HepG2 (cell line): ENCODE measurements around the gene HOXA7. TPM values are rescaled to one million over a fixed set of nuclear protein-coding genes. Genes with fewer than 3 reads are reported as not detected.

Source experiments
- ATRX ChIP-seq: sonication (generic); formaldehyde crosslinking; IDR thresholded peaks from 2 replicates; pipeline ENCODE4 v1.4.0; 2020; ENCODE audit warnings: missing genetic modification reagents, borderline replicate concordance
- BCL6 ChIP-seq: IDR thresholded peaks from 2 replicates; pipeline ENCODE4 v1.6.1; 2016; ENCODE audit warnings: missing genetic modification reagents, missing compliant biosample characterization
- EHMT2 ChIP-seq: fragments of 200-600 bp; sonication (generic); IDR thresholded peaks from 2 replicates; pipeline ENCODE4 v1.7.0; 2017; ENCODE audit warnings: antibody characterized with exemption, low read depth, low read length, borderline replicate concordance
- HOXA7 ChIP-seq: sonication (generic); formaldehyde crosslinking; IDR thresholded peaks from 2 replicates; pipeline ENCODE4 v1.8.1; 2022; ENCODE audit warnings: mild to moderate bottlenecking, missing genetic modification reagents, moderate library complexity
- RAD21 ChIP-seq: fragments of 450-650 bp; formaldehyde crosslinking; IDR thresholded peaks from 2 replicates; pipeline ENCODE4 v1.5.0; 2020; ENCODE audit warnings: mild to moderate bottlenecking
- RBM39 ChIP-seq: fragments of 200-400 bp; formaldehyde crosslinking; IDR thresholded peaks from one replicate; pipeline ENCODE4 v1.6.1; 2018; ENCODE audit warnings: antibody characterized with exemption, mild to moderate bottlenecking, low read depth, low read length; ENCODE audit not compliant: poor library complexity, severe bottlenecking
- RELA ChIP-seq: sonication (generic); formaldehyde crosslinking; IDR thresholded peaks from 2 replicates; pipeline ENCODE4 v1.4.0; 2020; ENCODE audit warnings: missing genetic modification reagents
- RFX3 ChIP-seq: IDR thresholded peaks from 2 replicates; pipeline ENCODE4 v1.6.1; 2016; ENCODE audit warnings: missing biosample characterization, missing genetic modification reagents
- RNF2 ChIP-seq: fragments of 450-650 bp; conservative IDR thresholded peaks from 2 replicates; pipeline ENCODE4 v1.6.1; 2016; ENCODE audit warnings: low read depth
- RXRA ChIP-seq: sonication (generic); formaldehyde crosslinking; IDR thresholded peaks from 2 replicates; pipeline ENCODE4 v1.5.1; 2020; ENCODE audit warnings: missing genetic modification reagents
- U2AF2 ChIP-seq: fragments of 200-400 bp; formaldehyde crosslinking; IDR thresholded peaks from 2 replicates; pipeline ENCODE4 v1.6.1; 2017; ENCODE audit warnings: low read depth, mild to moderate bottlenecking, low read length
- ZNF468 ChIP-seq: sonication (generic); formaldehyde crosslinking; IDR thresholded peaks from 2 replicates; pipeline ENCODE4 v1.8.0; 2022; ENCODE audit warnings: mild to moderate bottlenecking, moderate library complexity, missing genetic modification reagents
- ZNF605 ChIP-seq: sonication (generic); formaldehyde crosslinking; IDR thresholded peaks from 2 replicates; pipeline ENCODE4 v1.8.0; 2022; ENCODE audit warnings: mild to moderate bottlenecking, missing genetic modification reagents
- ZNF615 ChIP-seq: sonication (generic); formaldehyde crosslinking; IDR thresholded peaks from 2 replicates; pipeline ENCODE4 v1.5.0; 2020; ENCODE audit warnings: mild to moderate bottlenecking, missing genetic modification reagents, borderline replicate concordance
- ZNF75D ChIP-seq: sonication (generic); formaldehyde crosslinking; IDR thresholded peaks from 2 replicates; pipeline ENCODE4 v1.8.1; 2023; ENCODE audit warnings: missing genetic modification reagents, mild to moderate bottlenecking, borderline replicate concordance
- ZNF766 ChIP-seq: sonication (generic); formaldehyde crosslinking; IDR thresholded peaks from 2 replicates; pipeline ENCODE4 v1.5.0; 2020; ENCODE audit warnings: missing genetic modification reagents, borderline replicate concordance
- polyA plus RNA-seq, 8 experiments: library from polyadenylated mRNA; depleted of rRNA in 3 of 8; stranded (reverse) in 7 of 8; unstranded in 1 of 8; fragments of >200 nt; fragmentation: Illumina TruSeq in 4 of 8; extraction: Trizol in 4 of 8; gene quantifications; 2 replicates each; pipeline versions ENCODE4 v1.2.1 to v1.2.3, GENCODE V29; 2011 to 2016; ENCODE audit warnings: low read depth in 4 of 8, missing spikeins in 1 of 8, mixed read lengths in 1 of 8; ENCODE audit not compliant: insufficient read depth in 1 of 8
- total RNA-seq, 5 experiments: library from RNA; depleted of rRNA; stranded (reverse); fragments of >200 nt; fragmentation: Illumina TruSeq; extraction: Trizol; gene quantifications; 2 replicates each; pipeline ENCODE4 v1.2.3, GENCODE V29; 2016; ENCODE audit warnings: low read depth in 1 of 5
- TF ChIP-seq, protein P1 (sequence below): IDR thresholded peaks from 2 replicates; pipeline ENCODE4 v1.6.1; 2016; ENCODE audit warnings: missing compliant biosample characterization, missing genetic modification reagents, borderline replicate concordance
- TF ChIP-seq, protein P2 (sequence below): sonication (generic); formaldehyde crosslinking; IDR thresholded peaks from 2 replicates; pipeline ENCODE4 v1.4.0; 2020; ENCODE audit warnings: missing genetic modification reagents, borderline replicate concordance
- TF ChIP-seq, protein P3 (sequence below): sonication (generic); formaldehyde crosslinking; IDR thresholded peaks from 2 replicates; pipeline ENCODE4 v1.9.0; 2021; ENCODE audit warnings: missing genetic modification reagents, mild to moderate bottlenecking, borderline replicate concordance

HOXA7 gene
- total and polyA plus RNA-seq, 2 of the 13 experiments (the other 11 are each of a cell fraction or from before 2014, with no cell fraction given), result 0.05 TPM; not detected in 1

DNA sequence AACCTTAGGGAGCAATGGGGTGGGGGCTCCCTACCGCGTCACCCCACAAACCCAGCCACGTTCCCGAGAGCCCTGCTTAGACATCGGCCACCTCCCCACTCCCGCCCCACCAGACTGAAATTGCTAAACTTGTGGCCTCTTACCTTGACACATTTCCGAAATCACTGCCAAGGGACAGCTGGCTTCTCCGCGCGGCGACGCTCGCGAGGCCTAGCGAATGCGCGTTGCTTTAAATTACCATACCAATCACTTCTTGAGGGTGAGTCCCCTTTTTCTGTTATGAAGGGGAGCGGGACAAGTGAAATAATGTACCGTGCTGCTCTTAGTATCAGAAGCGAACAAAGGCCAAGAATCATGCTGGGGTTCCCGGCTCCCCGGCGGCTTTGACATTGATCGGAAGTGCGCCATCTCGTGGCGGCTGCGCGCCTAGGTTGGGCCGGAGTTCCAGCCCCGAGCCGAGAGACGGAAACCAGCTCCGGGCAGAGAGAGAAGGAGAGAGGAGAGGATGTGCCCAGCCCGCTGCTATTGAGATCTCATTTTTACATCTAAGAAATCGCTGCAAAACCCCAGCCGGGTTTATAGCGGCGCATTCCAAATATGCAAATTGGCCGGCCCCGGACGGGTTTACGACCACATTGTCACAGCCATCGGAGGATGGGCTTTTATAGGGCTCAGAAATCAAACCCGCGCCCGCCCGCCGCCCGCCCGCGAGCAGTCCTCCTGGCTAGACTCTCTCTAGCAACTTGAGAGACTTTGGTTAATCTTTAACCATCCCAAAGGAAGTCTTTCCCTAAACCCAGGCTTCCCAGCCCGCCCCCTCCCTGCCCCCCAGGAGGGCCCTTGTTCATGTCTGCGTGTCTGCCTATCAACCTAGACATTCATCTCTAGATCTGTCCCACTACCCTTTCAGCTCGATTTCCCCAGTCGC lies 23.3 kb upstream of the HOXA7 start (continued):
- TF ChIP-seq EHMT2 (no peak), ATRX (CRISPR knock-in tag) (no peak), RFX3 (no peak), RBM39 (peak; percentile 30), BCL6 (peak; percentile 32; the same call in 1 of the 2 replicates), ZNF615 (CRISPR knock-in tag) (no peak), RNF2 (peak; percentile 78), U2AF2 (no peak), ZNF468 (CRISPR knock-in tag) (no peak), RELA (CRISPR knock-in tag) (no peak), ZNF75D (CRISPR knock-in tag) (no peak), RAD21 (0 out of 2 replicates have a peak, but pooled peaks have one; percentile 30), RXRA (CRISPR knock-in tag) (no peak), ZNF766 (CRISPR knock-in tag) (no peak), HOXA7 (CRISPR knock-in tag) (no peak), ZNF605 (CRISPR knock-in tag) (0 out of 2 replicates have a peak, but pooled peaks have one; percentile 15)
- TF ChIP-seq, protein P1, sequence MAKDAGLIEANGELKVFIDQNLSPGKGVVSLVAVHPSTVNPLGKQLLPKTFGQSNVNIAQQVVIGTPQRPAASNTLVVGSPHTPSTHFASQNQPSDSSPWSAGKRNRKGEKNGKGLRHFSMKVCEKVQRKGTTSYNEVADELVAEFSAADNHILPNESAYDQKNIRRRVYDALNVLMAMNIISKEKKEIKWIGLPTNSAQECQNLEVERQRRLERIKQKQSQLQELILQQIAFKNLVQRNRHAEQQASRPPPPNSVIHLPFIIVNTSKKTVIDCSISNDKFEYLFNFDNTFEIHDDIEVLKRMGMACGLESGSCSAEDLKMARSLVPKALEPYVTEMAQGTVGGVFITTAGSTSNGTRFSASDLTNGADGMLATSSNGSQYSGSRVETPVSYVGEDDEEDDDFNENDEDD (CRISPR knock-in tag), result no peak
- TF ChIP-seq, protein P2, sequence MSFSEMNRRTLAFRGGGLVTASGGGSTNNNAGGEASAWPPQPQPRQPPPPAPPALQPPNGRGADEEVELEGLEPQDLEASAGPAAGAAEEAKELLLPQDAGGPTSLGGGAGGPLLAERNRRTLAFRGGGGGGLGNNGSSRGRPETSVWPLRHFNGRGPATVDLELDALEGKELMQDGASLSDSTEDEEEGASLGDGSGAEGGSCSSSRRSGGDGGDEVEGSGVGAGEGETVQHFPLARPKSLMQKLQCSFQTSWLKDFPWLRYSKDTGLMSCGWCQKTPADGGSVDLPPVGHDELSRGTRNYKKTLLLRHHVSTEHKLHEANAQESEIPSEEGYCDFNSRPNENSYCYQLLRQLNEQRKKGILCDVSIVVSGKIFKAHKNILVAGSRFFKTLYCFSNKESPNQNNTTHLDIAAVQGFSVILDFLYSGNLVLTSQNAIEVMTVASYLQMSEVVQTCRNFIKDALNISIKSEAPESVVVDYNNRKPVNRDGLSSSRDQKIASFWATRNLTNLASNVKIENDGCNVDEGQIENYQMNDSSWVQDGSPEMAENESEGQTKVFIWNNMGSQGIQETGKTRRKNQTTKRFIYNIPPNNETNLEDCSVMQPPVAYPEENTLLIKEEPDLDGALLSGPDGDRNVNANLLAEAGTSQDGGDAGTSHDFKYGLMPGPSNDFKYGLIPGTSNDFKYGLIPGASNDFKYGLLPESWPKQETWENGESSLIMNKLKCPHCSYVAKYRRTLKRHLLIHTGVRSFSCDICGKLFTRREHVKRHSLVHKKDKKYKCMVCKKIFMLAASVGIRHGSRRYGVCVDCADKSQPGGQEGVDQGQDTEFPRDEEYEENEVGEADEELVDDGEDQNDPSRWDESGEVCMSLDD (CRISPR knock-in tag), result 0 out of 2 replicates have a peak, but pooled peaks have one; percentile 44
- TF ChIP-seq, protein P3, sequence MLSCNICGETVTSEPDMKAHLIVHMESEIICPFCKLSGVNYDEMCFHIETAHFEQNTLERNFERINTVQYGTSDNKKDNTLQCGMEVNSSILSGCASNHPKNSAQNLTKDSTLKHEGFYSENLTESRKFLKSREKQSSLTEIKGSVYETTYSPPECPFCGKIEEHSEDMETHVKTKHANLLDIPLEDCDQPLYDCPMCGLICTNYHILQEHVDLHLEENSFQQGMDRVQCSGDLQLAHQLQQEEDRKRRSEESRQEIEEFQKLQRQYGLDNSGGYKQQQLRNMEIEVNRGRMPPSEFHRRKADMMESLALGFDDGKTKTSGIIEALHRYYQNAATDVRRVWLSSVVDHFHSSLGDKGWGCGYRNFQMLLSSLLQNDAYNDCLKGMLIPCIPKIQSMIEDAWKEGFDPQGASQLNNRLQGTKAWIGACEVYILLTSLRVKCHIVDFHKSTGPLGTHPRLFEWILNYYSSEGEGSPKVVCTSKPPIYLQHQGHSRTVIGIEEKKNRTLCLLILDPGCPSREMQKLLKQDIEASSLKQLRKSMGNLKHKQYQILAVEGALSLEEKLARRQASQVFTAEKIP, result no peak
